ENCODE data around the gene FREM2. TPM values are rescaled to one million over a fixed set of nuclear protein-coding genes. Genes with fewer than 3 reads are reported as not detected.

The FREM2 gene
- total RNA-seq, 1 experiment from 2014 or later, result 0.08 TPM

GRCh38 chr13:38759390-38759789, 72.5 kb downstream of the FREM2 start:
- DNase-seq (ENCODE audit: low read depth), result no peak

GRCh38 chr13:38763446-38764381, 76.8 kb downstream of the FREM2 start:
- DNase-seq (ENCODE audit: low read depth), result peak; percentile 19

GRCh38 chr13:38766799-38767198, 79.9 kb downstream of the FREM2 start:
- DNase-seq (ENCODE audit: low read depth), result no peak

GRCh38 chr13:38767506-38768265, 80.8 kb downstream of the FREM2 start:
- DNase-seq (ENCODE audit: low read depth), result no peak

- DNase-seq (ENCODE audit: low read depth), result no peak
Measured at GRCh38 chr13:38769526-38769925, 82.6 kb downstream of the FREM2 start.

GRCh38 chr13:38775085-38775484, 88.2 kb downstream of the FREM2 start:
- no peak for DNase-seq (ENCODE audit: low read depth)

- DNase-seq (ENCODE audit: low read depth), result no peak
Measured at GRCh38 chr13:38777347-38778119, 90.7 kb downstream of the FREM2 start.

- no peak for DNase-seq (ENCODE audit: low read depth)
Measured at GRCh38 chr13:38781539-38781938, 94.7 kb downstream of the FREM2 start.

GRCh38 chr13:38784036-38784880, 97.4 kb downstream of the FREM2 start:
- no peak for DNase-seq (ENCODE audit: low read depth)

GRCh38 chr13:38785042-38785441, 98.2 kb downstream of the FREM2 start:
- DNase-seq (ENCODE audit: low read depth), result no peak

- no peak for DNase-seq (ENCODE audit: low read depth)
Measured at GRCh38 chr13:38785490-38785889, 98.6 kb downstream of the FREM2 start.

- no peak for DNase-seq (ENCODE audit: low read depth)
Measured at GRCh38 chr13:38787550-38787949, 100.7 kb downstream of the FREM2 start.

- no peak for DNase-seq (ENCODE audit: low read depth)
Measured at GRCh38 chr13:38796890-38797289, 110.0 kb downstream of the FREM2 start.

GRCh38 chr13:38803531-38803930, 116.7 kb downstream of the FREM2 start:
- no peak for DNase-seq (ENCODE audit: low read depth)

- no peak for DNase-seq (ENCODE audit: low read depth)
Measured at GRCh38 chr13:38804061-38804460, 117.2 kb downstream of the FREM2 start.

GRCh38 chr13:38804536-38804935, 117.7 kb downstream of the FREM2 start:
- DNase-seq (ENCODE audit: low read depth), result peak; percentile 86

- DNase-seq (ENCODE audit: low read depth), result no peak
Measured at GRCh38 chr13:38814331-38814730, 127.5 kb downstream of the FREM2 start.

- DNase-seq (ENCODE audit: low read depth), result peak; percentile 41
Measured at GRCh38 chr13:38819053-38819452, 132.2 kb downstream of the FREM2 start.

- no peak for DNase-seq (ENCODE audit: low read depth)
Measured at GRCh38 chr13:38819596-38819995, 132.7 kb downstream of the FREM2 start.

GRCh38 chr13:38821770-38822551, 135.1 kb downstream of the FREM2 start:
- DNase-seq (ENCODE audit: low read depth), result peak; percentile 71
